NCI-H2171 (cell line): Measurements from ENCODE around the gene CASK.

Source experiments
- DNase-seq: peaks from one replicate; lab custom pipeline; 2025; lab: John Stamatoyannopoulos, UW

The CASK gene

DNA sequence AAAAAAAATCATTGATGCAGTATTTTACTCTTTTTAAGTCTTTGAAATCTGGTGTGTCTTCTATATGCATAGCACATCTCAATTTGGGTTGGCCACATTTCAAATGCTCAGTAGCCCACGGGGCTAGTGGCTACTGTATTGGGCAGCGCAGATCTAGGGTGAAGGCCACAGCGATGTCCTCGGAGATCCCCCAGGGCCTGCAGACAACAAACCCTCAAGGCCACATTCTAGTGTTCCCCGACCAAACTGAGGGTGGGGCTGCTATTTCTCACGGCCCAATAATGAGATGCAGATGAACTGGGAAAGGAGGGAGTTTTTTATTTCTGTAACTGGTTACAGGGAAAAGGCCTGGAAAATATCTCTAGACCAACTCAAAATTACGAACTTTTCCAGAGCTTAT is 452.6 kb downstream of the CASK start:
- no peak for DNase-seq

DNA sequence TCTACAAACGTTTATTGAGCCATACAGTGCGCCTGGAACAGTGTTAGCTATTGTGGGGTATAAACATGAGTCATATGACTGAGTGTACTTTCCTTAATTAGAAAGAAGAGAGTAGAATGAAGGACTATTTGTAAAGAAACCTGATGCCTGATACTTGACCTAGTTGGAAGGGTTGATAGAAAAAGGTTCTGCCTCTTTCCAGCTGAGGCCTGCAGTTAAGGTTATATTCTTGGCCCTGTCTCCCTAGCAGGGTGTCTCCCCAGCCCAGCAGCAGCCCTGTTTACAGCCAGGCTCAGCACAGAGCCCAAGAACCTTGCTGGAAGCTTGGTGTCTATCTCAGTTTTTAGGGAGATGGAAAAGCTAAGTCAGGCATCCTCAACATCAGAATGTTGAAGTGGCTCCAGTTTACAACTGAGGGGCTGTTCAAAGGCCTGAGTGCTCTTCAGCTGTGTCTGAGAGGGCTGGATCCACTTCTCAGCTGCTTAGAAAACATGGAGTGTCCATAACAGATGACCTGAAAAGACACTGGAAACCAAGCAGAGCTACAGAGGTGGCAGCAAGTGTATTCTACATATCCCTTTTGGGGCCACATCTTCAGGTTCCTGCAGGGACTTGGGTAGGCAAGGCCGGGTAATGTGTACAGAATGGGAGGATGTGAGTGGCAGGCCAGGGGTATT is 454.6 kb downstream of the CASK start:
- DNase-seq = no peak
